Activated naive CD4-positive, alpha-beta T cell treated with anti-CD3 and anti-CD28 coated beads, Interleukin-2, amount 10 ng/mL, durations not matched to agents 7 days and 5 days (primary cell): ENCODE data around the gene GARNL3.
A peak's percentile ranks its signal among the peaks of the same experiment; 100 is the strongest.

Experiments
- CTCF ChIA-PET: fragments of 350-600 bp; sonication (Branson Sonifier 250); formaldehyde crosslinking; loops from one replicate; lab custom pipeline; 2021; ENCODE audit warnings: antibody characterized with exemption; lab: Charles Lee
- DNase-seq: peaks from one replicate; pipeline ENCODE4 v3.0.0-alpha.2; 2020
- H3K27ac Mint-ChIP-seq: one replicate; pipeline ENCODE4 v1.8.0; 2021; ENCODE audit warnings: mild to moderate bottlenecking, moderate library complexity, mixed read lengths
- H3K27me3 Mint-ChIP-seq: one replicate; pipeline ENCODE4 v1.8.0; 2021; ENCODE audit warnings: mild to moderate bottlenecking, mixed read lengths
- H3K36me3 Mint-ChIP-seq: one replicate; pipeline ENCODE4 v1.8.0; 2021; ENCODE audit warnings: mixed read lengths
- H3K4me1 Mint-ChIP-seq: one replicate; pipeline ENCODE4 v1.8.0; 2021; ENCODE audit warnings: mixed read lengths
- H3K4me3 Mint-ChIP-seq: one replicate; pipeline ENCODE4 v1.8.0; 2021; ENCODE audit warnings: mild to moderate bottlenecking, moderate library complexity, mixed read lengths
- H3K9me3 Mint-ChIP-seq: one replicate; pipeline ENCODE4 v1.8.0; 2021; ENCODE audit warnings: mixed read lengths

GARNL3 gene

DNA sequence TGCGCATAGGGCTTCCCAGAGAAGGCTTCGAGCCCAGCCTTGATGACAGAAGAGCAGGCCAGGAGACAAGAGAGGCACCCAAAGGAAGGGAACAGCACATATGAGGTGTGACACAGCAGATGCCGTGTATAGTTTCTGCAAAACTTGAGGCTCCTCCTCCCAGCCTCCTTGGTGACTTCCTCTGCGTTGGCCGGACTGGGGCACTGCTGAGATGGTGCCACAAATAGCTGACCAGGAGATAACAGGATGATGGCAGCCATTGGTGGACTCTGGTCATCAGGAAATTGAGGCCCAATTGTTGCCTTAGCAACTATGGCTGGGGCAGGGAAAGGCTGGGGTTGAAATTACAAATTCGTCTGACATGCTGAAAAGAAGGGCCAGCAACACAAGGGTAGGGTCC is 154.8 kb downstream of the GARNL3 start:
- CTCF ChIA-PET = interaction anchor here (1.0 kb wide), 1 partner anchor 205 kb away, joined by 3 read pairs; no protein-coding TSS in a partner anchor
- DNase-seq = no peak

DNA sequence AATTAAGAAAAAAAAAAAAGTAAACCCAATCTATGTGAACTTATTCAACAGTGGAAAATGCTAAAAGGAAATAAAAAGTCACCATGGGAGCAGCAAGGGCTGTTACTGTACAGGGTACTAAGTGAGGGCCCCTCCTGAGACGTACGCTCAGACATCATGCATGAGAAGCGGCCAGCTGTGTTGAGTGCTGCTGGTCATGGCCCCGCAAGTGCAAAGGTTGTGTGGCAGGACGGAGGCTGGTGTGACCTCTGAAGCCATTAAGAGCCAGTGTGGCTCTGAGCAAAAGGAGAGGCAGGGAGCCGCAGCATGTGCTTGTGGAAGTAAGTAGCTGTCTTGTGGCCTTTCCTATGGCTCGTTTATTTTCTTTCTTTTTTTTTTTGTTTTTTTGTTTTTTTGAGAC is 156.5 kb downstream of the GARNL3 start:
- Mint-ChIP-seq H3K4me3 (no peak overlapping the region), H3K36me3 (peaks cover 1% of the 10 kb centered on the region), H3K4me1 (peaks cover 42% of the 10 kb centered on the region), H3K27ac (no peak overlapping the region), H3K27me3 (peaks cover 22% of the 10 kb centered on the region), H3K9me3 (no peaks in the 10 kb centered on the region)
- CTCF ChIA-PET = no interaction called here
- no peak for DNase-seq

More for the DNA sequence above, 154.8 kb downstream of the GARNL3 start:
- Mint-ChIP-seq H3K27ac (no peak overlapping the region), H3K9me3 (no peaks in the 10 kb centered on the region), H3K27me3 (peaks cover 29% of the 10 kb centered on the region), H3K36me3 (peaks cover 1% of the 10 kb centered on the region), H3K4me3 (no peak overlapping the region), H3K4me1 (peaks cover 25% of the 10 kb centered on the region)

DNA sequence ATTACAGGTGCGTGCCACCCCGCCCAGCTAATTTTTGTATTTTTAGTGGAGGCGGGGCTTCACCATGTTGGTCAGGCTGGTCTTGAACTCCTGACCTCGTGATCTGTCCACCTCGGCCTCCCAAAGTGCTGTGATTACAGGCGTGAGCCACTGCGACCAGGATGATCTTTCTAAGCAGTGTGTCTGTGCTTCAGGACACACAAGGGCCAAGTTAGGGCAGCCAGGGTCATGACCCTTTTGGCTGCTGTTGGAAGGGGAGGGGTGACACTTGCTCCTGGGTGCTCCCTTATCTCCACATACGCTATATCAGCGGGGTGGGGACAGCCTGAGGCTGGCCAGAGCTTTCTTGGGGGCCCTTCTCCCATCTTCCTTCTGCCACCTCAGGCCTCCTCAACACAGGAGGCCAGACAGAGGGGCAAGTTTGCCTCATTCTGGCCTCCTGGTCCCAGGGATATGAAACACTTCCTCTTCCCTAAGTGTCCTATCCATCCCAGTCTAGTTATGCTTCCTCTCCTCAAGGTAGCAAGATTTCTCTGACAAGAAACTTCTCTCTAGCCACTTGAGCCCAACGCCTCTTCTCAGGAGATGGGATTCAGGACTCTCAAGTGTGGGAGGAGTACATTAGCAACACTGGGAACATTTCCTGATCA is 157.7 kb downstream of the GARNL3 start:
- no peak overlapping the region for H3K4me3 Mint-ChIP-seq

DNA sequence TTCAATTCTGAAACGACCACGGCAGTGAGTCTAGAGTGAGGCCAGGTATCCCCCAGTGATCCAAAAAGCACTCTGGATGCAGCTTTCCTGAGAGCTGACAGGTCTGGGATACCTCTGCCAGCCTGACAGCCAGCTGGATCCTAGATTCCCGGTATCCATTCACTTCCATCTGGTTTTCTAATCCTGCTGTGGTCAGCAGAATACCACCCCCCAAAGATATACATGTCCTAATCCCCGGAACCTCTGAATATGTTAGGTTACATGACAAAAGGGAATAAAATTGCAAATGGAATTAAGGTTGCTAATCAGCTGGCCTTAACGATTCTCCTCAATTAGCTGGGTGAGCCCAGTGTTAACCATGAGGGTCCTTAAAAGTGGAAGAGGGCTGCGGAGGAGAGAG is 158.2 kb downstream of the GARNL3 start:
- Mint-ChIP-seq H3K27ac (no peak overlapping the region), H3K4me3 (peak overlapping the region; percentile 98), H3K36me3 (peaks cover 6% of the 10 kb centered on the region), H3K4me1 (peaks cover 55% of the 10 kb centered on the region), H3K27me3 (peaks cover 4% of the 10 kb centered on the region), H3K9me3 (no peaks in the 10 kb centered on the region)
- CTCF ChIA-PET = no interaction called here
- DNase-seq = no peak

More for the DNA sequence above, 157.7 kb downstream of the GARNL3 start:
- Mint-ChIP-seq H3K36me3 (peaks cover 6% of the 10 kb centered on the region), H3K9me3 (no peaks in the 10 kb centered on the region), H3K4me1 (peaks cover 52% of the 10 kb centered on the region), H3K27ac (no peak overlapping the region), H3K27me3 (peaks cover 10% of the 10 kb centered on the region)
- no peak for DNase-seq
- CTCF ChIA-PET = no interaction called here

DNA sequence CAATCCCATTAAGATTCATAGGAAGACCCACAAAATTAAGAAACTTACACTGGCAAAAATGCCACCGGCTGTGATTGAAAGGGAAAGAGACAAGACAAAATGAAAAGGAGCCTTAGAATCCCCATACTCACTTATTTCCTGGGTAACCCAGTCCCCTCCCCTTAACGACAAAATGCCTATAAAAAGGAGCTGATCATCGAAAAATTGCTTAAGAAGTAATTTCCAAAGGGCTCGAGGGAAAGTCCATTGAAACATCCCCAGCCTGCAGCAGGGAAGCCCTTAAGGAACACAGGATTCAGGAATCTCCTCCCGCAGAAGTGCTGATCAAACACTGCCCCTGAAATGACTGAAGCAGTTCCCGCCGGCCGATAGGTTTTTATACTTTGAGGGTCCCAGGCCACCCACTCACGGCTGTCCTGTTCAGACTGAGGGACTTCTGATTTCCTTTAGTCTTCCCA is 158.9 kb downstream of the GARNL3 start:
- peaks cover 10% of the 10 kb centered on the region for H3K36me3 Mint-ChIP-seq
- no peak for DNase-seq
- H3K4me3 Mint-ChIP-seq = peak overlapping the region; percentile 98
- CTCF ChIA-PET = interaction anchor here (0.9 kb wide), 1 partner anchor 28 kb away, joined by 3 read pairs; the partner anchor contains the start of genes LRSAM1 and RPL12
- peaks cover 57% of the 10 kb centered on the region for H3K4me1 Mint-ChIP-seq
- H3K27me3 Mint-ChIP-seq = no peaks in the 10 kb centered on the region
- no peaks in the 10 kb centered on the region for H3K9me3 Mint-ChIP-seq
- peak overlapping the region; percentile 87 for H3K27ac Mint-ChIP-seq

DNA sequence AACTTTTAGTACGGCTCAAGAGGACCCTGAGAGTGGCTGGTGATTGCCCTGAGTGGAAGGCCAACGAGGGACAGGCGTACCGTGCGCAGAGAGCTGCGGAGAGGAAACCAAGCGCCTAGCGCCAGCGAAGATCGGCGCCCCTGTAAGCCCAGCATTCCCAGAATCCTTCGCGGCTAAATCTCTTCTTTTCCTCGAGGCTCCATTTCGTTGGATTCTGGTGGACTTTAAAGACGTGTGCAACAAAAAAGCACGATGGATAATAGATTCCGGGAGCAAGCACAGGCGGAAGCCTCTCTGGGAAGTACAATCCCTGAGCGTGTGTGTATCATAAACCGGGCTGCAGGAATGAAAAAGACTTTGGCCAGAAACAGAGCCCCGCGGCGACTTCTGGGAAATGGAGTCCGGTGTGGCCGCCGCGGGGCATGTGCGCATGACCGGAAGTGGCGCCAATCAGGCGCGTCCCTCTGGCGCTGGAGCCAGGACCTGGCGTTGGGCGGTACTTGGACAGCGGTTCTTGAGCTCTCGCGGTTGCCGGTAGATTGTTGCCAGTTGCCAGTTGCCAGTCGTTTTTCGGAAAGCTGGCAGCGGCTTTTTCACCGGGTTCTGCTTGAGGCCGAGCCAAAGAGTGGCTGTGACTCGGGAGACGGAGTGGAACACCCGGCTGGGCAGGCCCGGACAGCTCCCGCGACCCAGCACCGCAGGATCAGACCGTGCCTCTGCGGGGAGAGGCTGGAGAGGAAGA is 159.5 kb downstream of the GARNL3 start, which contains the start of gene ZNF79:
TSS of gene ZNF79 (plus strand) at position 449 of the 742 bp plus-strand sequence. CDS start 406 bp downstream, outside the sequence.
- no peaks in the 10 kb centered on the region for H3K9me3 Mint-ChIP-seq
- DNase-seq = peak; percentile 95
- peak within 1 kb of the TSS; percentile 98 for H3K4me3 Mint-ChIP-seq
- no peaks in the 10 kb centered on the region for H3K27me3 Mint-ChIP-seq
- peaks cover 52% of the 10 kb centered on the region for H3K4me1 Mint-ChIP-seq
- peaks cover 15% of the 10 kb centered on the region for H3K36me3 Mint-ChIP-seq
- H3K27ac Mint-ChIP-seq = peak within 1 kb of the TSS; percentile 87
- CTCF ChIA-PET = interaction anchor here (0.9 kb wide), 2 partner anchors 27 to 209 kb away, joined by 3 to 4 read pairs; partner anchors contain the start of genes LRSAM1 and RPL12

DNA sequence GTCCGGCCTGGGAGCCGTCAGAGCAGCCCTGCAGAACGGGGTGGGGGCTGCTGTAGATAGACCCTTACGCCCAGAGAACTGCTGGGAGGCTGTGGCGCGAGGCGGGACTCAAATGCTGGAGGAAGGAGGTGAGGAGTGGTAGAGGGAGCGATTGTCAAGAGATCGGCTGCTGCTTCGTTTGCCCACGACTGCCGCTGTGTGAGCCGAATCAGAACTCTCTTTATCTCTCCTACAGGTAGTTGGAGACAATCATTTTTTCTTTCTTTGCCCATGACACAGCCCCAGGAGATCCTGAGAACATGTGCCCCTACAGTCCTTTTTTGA is 160.1 kb downstream of the GARNL3 start:
- peaks cover 52% of the 10 kb centered on the region for H3K4me1 Mint-ChIP-seq
- CTCF ChIA-PET = interaction anchor here (0.9 kb wide), 2 partner anchors 27 to 209 kb away, joined by 3 to 4 read pairs; partner anchors contain the start of genes LRSAM1 and RPL12
- peak; percentile 59 for DNase-seq
- peak overlapping the region; percentile 98 for H3K4me3 Mint-ChIP-seq
- H3K27me3 Mint-ChIP-seq = no peaks in the 10 kb centered on the region
- H3K36me3 Mint-ChIP-seq = peaks cover 15% of the 10 kb centered on the region
- H3K27ac Mint-ChIP-seq = peak overlapping the region; percentile 87
- no peaks in the 10 kb centered on the region for H3K9me3 Mint-ChIP-seq

DNA sequence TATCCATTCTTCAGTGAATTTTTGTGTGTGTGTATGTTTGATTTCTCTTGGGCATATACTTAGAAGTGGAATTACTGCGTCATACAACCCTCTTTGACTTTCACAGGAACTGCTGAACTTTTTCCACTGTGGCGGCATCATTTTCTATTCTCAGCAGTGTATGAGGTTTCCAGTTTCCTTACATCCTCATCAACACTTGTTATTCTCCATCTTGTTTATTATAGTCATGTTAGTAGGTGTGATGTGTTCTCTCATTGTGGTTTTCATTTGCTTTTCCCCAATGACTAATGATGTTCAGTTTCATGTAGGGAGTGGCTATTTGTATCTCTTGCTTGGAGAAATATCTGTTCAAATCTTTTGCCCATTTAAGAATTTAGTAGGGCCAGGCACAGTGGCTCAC is 162.2 kb downstream of the GARNL3 start:
- H3K27ac Mint-ChIP-seq = peak overlapping the region; percentile 82
- peaks cover 29% of the 10 kb centered on the region for H3K36me3 Mint-ChIP-seq
- DNase-seq = peak; percentile 28
- CTCF ChIA-PET = no interaction called here
- peak overlapping the region; percentile 35 for H3K4me3 Mint-ChIP-seq
- peaks cover 52% of the 10 kb centered on the region for H3K4me1 Mint-ChIP-seq
- no peaks in the 10 kb centered on the region for H3K27me3 Mint-ChIP-seq
- H3K9me3 Mint-ChIP-seq = no peaks in the 10 kb centered on the region

DNA sequence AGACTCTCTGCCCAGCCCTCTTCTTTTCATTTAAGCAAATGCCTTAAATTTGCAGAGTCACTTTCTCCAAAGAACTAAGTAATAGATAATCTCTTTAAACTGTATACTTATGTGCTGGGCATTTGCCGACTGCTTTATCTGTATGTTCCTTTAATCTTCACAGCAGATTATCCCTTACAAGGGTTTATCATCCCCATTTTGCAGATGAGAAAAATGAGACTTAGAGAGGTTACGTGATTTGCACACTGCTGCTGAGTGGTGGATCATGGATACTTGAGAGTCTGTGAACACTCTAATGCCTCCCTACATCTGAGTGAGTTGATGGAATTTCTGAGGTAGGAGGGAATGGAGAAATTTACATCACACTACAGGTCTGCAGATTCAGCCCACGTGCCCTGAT is 163.8 kb downstream of the GARNL3 start:
- Mint-ChIP-seq H3K27ac (no peak overlapping the region), H3K4me3 (no peak overlapping the region), H3K36me3 (peaks cover 32% of the 10 kb centered on the region), H3K27me3 (no peaks in the 10 kb centered on the region), H3K9me3 (no peaks in the 10 kb centered on the region), H3K4me1 (peaks cover 45% of the 10 kb centered on the region)
- no peak for DNase-seq
- CTCF ChIA-PET = no interaction called here

DNA sequence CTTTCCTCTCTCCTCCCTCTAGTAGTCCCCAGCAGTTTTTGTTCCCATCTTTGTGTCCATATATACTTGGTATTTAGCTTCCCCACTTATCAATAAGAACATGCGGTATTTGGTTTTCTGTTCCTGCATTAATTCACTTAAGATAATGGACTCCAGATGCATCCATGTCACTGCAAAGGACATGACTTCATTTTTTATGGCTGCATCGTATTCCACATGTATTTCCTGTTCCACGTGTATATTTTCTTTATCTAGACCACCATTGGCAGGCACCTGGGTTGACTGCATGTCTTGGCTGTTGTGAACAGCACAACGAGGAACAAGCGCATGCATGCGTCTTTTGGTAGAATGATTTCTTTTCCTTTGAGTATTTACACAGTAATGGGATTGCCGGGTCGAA is 165.8 kb downstream of the GARNL3 start:
- H3K36me3 Mint-ChIP-seq = peaks cover 42% of the 10 kb centered on the region
- H3K27me3 Mint-ChIP-seq = no peaks in the 10 kb centered on the region
- no peak for DNase-seq
- no peak overlapping the region for H3K4me3 Mint-ChIP-seq
- H3K4me1 Mint-ChIP-seq = peaks cover 27% of the 10 kb centered on the region
- CTCF ChIA-PET = interaction anchor here (0.8 kb wide), 1 partner anchor 10 kb away, joined by 3 read pairs; no protein-coding TSS in a partner anchor
- H3K27ac Mint-ChIP-seq = no peak overlapping the region
- H3K9me3 Mint-ChIP-seq = no peaks in the 10 kb centered on the region

DNA sequence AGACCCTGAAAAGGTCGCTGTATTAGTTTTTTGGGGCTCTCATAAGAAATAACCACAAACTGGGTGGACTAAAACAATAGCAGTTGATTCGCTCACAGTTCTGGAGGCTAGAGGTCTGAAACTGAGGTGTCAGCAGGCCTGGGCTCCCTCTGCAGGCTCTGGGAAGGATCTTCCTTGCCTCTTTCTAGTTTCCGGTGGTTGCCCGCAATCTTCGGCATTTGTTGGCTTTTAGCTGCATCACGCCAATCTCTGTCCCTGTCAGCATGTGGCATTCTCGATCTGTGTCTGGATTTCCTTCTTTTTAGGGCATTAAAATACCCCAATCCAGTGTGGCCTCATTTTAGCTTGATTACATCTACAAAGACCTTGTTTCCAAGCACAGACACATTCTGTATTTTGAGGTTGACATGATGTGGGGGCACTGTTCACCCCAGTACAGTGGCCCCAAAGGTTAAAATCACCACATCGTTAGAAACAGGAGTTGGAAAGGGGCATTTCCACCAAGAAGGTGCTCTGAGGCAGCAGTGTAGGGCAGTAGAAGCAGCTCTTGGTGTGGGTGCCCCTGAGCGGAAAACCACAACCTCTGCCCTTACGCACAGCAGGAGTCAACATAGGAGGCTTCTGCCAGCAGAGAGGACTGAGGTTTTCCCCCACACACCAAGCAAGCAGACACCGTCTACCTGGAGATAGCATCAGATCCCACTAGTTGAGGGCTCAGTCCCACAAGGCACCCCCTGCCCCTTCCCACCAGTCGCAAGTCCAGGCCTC is 173.1 kb downstream of the GARNL3 start:
- H3K36me3 Mint-ChIP-seq = peaks cover 71% of the 10 kb centered on the region
- H3K27ac Mint-ChIP-seq = no peak overlapping the region
- DNase-seq = no peak
- peaks cover 2% of the 10 kb centered on the region for H3K4me1 Mint-ChIP-seq
- H3K9me3 Mint-ChIP-seq = peaks cover 8% of the 10 kb centered on the region
- no peak overlapping the region for H3K4me3 Mint-ChIP-seq
- no peaks in the 10 kb centered on the region for H3K27me3 Mint-ChIP-seq
- CTCF ChIA-PET = interaction anchor here (1.2 kb wide), 1 partner anchor 17 kb away, joined by 3 read pairs; no protein-coding TSS in a partner anchor

DNA sequence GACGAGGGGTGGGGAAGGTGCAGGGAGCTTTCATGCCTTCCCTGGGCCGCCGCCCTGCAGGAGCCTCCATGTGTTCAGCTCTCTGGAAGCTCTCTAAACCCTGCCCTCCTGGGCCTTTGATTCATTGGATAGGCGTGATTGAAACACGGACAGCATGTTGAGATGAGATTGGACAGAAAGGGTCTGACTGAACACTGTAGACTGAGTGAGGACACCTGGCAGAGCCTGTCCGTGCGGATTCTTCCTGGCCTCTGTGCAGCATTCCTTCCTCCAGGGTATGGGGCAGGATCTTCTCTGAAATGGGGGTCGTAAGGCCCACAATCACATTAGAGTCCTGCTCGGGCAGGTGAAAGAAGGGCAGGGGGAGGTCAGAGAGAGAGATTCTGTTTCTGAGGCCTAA is 173.8 kb downstream of the GARNL3 start:
- Mint-ChIP-seq H3K9me3 (peaks cover 13% of the 10 kb centered on the region), H3K27ac (no peak overlapping the region), H3K36me3 (peaks cover 72% of the 10 kb centered on the region), H3K4me1 (peaks cover 2% of the 10 kb centered on the region), H3K27me3 (no peaks in the 10 kb centered on the region), H3K4me3 (no peak overlapping the region)
- CTCF ChIA-PET = no interaction called here
- no peak for DNase-seq
